C4-2B (cell line): ENCODE data around the gene YPEL4.

Experiments
- CTCF ChIP-seq: fragments of 450-650 bp; conservative IDR thresholded peaks from 2 replicates; pipeline ENCODE4 v1.5.1; 2017; ENCODE audit warnings: mild to moderate bottlenecking
- ZFX ChIP-seq: fragments of 450-650 bp; IDR thresholded peaks from 2 replicates; pipeline ENCODE4 v1.6.1; 2017

GRCh38 chr11:57601297-57601696, 48.4 kb downstream of the YPEL4 start:
- TF ChIP-seq CTCF (no peak), ZFX (no peak)
